KBM-7 (cell line): ENCODE results near the gene SSX2B.
"Not testable (repeated sequence)": the region's sequence is repeated elsewhere in the genome, so short reads cannot be mapped to it uniquely, and the experiment has no call there.

ENCODE experiments used
- DNase-seq: peaks from one replicate; pipeline ENCODE4 v3.0.0-alpha.2; 2015
- in situ Hi-C: fragments of 300-500 bp; cut with MboI; formaldehyde crosslinking; loops from 2 replicates; pipeline ENCODE4 v1.14.3; 2020; ENCODE audit warnings: low sequenced_read_pairs, low pct_unique_long_range_greater_than_20kb, mixed read lengths

SSX2B gene

GRCh38 chrX:52750952-52751351 is at the start of gene SSX2B:
SSX2B (plus strand) TSS chrX:52751252; CDS start chrX:52752681, 1,429 bp downstream.
- DNase-seq, in situ Hi-C loops: not testable (repeated sequence)

- DNase-seq, in situ Hi-C loops: not testable (repeated sequence)
These were observed 44.0 kb upstream of the SSX2B start, which contains the start of gene SSX2 for GRCh38 chrX:52707078-52707477. SSX2 (minus strand) TSS chrX:52707178; CDS start chrX:52705749, 1,429 bp downstream.

GRCh38 chrX:52765983-52766382 is 14.9 kb downstream of the SSX2B start:
- DNase-seq, in situ Hi-C loops: not testable (repeated sequence)

GRCh38 chrX:52773504-52773903 is 22.5 kb downstream of the SSX2B start:
- in situ Hi-C loops, DNase-seq: not testable (repeated sequence)

- DNase-seq, in situ Hi-C loops: not testable (repeated sequence)
These were observed 46.3 kb downstream of the SSX2B start, which contains the start of gene SPANXN5 for GRCh38 chrX:52797327-52797726. SPANXN5 (minus strand) TSS chrX:52797427; CDS start chrX:52797348, 79 bp downstream.

- DNase-seq, in situ Hi-C loops: not testable (repeated sequence)
These were observed 53.8 kb downstream of the SSX2B start for GRCh38 chrX:52804876-52805275.
